KOPT-K1 (cell line): ENCODE measurements around the gene SYT1.
A peak's percentile ranks its signal among the peaks of the same experiment; 100 is the strongest.

Source experiments
- H3K27ac ChIP-seq: fragments of 200-600 bp; sonication (generic); 2 replicates; pipeline ENCODE4 v1.5.1; 2016; ENCODE audit warnings: antibody characterized with exemption, mild to moderate bottlenecking, low read depth, low read length; ENCODE audit not compliant: poor library complexity, severe bottlenecking
- H3K36me3 ChIP-seq: fragments of 200-600 bp; sonication (generic); 2 replicates; pipeline ENCODE4 v1.5.1; 2017; ENCODE audit warnings: antibody characterized with exemption, mild to moderate bottlenecking, low read length, moderate library complexity; ENCODE audit not compliant: insufficient read depth
- H3K9me3 ChIP-seq: fragments of 200-600 bp; sonication (generic); 2 replicates; pipeline ENCODE4 v1.5.1; 2017; ENCODE audit warnings: antibody characterized with exemption, low read length, mild to moderate bottlenecking; ENCODE audit not compliant: insufficient read depth, poor library complexity, severe bottlenecking

The SYT1 gene

GRCh38 chr12:79046021-79046420 lies 181.4 kb downstream of the SYT1 start:
- H3K27ac ChIP-seq: no peak overlapping the region
- no peaks in the 10 kb centered on the region for H3K36me3 ChIP-seq
- H3K9me3 ChIP-seq: peaks cover 4% of the 10 kb centered on the region

GRCh38 chr12:79048962-79049361 lies 184.4 kb downstream of the SYT1 start:
- Histone ChIP-seq H3K36me3 (no peaks in the 10 kb centered on the region), H3K27ac (no peak overlapping the region), H3K9me3 (peaks cover 4% of the 10 kb centered on the region)

GRCh38 chr12:79053394-79053793 lies 188.8 kb downstream of the SYT1 start:
- Histone ChIP-seq H3K36me3 (no peaks in the 10 kb centered on the region), H3K9me3 (no peaks in the 10 kb centered on the region), H3K27ac (no peak overlapping the region)

GRCh38 chr12:79055926-79056674 lies 191.5 kb downstream of the SYT1 start:
- H3K9me3 ChIP-seq: no peaks in the 10 kb centered on the region
- no peak overlapping the region for H3K27ac ChIP-seq
- no peaks in the 10 kb centered on the region for H3K36me3 ChIP-seq

- no peak overlapping the region for H3K27ac ChIP-seq
Observed at GRCh38 chr12:79056775-79057174, 192.2 kb downstream of the SYT1 start.

GRCh38 chr12:79057540-79057939 lies 193.0 kb downstream of the SYT1 start:
- H3K36me3 ChIP-seq: no peaks in the 10 kb centered on the region
- H3K27ac ChIP-seq: peak overlapping the region; percentile 5
- H3K9me3 ChIP-seq: no peaks in the 10 kb centered on the region

More at GRCh38 chr12:79056775-79057174, 192.2 kb downstream of the SYT1 start:
- Histone ChIP-seq H3K9me3 (no peaks in the 10 kb centered on the region), H3K36me3 (no peaks in the 10 kb centered on the region)

- Histone ChIP-seq H3K9me3 (no peaks in the 10 kb centered on the region), H3K36me3 (no peaks in the 10 kb centered on the region), H3K27ac (peak overlapping the region; percentile 5)
Observed at GRCh38 chr12:79058342-79058741, 193.8 kb downstream of the SYT1 start.

GRCh38 chr12:79059557-79059956 lies 195.0 kb downstream of the SYT1 start:
- Histone ChIP-seq H3K9me3 (no peaks in the 10 kb centered on the region), H3K36me3 (no peaks in the 10 kb centered on the region), H3K27ac (no peak overlapping the region)

GRCh38 chr12:79063258-79063657 lies 198.7 kb downstream of the SYT1 start:
- Histone ChIP-seq H3K9me3 (no peaks in the 10 kb centered on the region), H3K36me3 (no peaks in the 10 kb centered on the region), H3K27ac (no peak overlapping the region)

GRCh38 chr12:79067977-79068376 lies 203.4 kb downstream of the SYT1 start:
- H3K36me3 ChIP-seq: no peaks in the 10 kb centered on the region
- H3K9me3 ChIP-seq: no peaks in the 10 kb centered on the region
- no peak overlapping the region for H3K27ac ChIP-seq

- Histone ChIP-seq H3K9me3 (no peaks in the 10 kb centered on the region), H3K27ac (no peak overlapping the region), H3K36me3 (no peaks in the 10 kb centered on the region)
Observed at GRCh38 chr12:79069009-79069408, 204.4 kb downstream of the SYT1 start.

- Histone ChIP-seq H3K27ac (no peak overlapping the region), H3K9me3 (no peaks in the 10 kb centered on the region), H3K36me3 (no peaks in the 10 kb centered on the region)
Observed at GRCh38 chr12:79071498-79071897, 206.9 kb downstream of the SYT1 start.

- Histone ChIP-seq H3K9me3 (no peaks in the 10 kb centered on the region), H3K27ac (no peak overlapping the region), H3K36me3 (no peaks in the 10 kb centered on the region)
Observed at GRCh38 chr12:79073506-79073905, 208.9 kb downstream of the SYT1 start.

- Histone ChIP-seq H3K36me3 (no peaks in the 10 kb centered on the region), H3K9me3 (no peaks in the 10 kb centered on the region), H3K27ac (no peak overlapping the region)
Observed at GRCh38 chr12:79082595-79082994, 218.0 kb downstream of the SYT1 start.

- H3K36me3 ChIP-seq: no peaks in the 10 kb centered on the region
- no peaks in the 10 kb centered on the region for H3K9me3 ChIP-seq
- no peak overlapping the region for H3K27ac ChIP-seq
Observed at GRCh38 chr12:79083181-79083580, 218.6 kb downstream of the SYT1 start.

GRCh38 chr12:79085106-79085682 lies 220.6 kb downstream of the SYT1 start:
- Histone ChIP-seq H3K9me3 (no peaks in the 10 kb centered on the region), H3K36me3 (no peaks in the 10 kb centered on the region), H3K27ac (no peak overlapping the region)
